RPMI8226 (cell line): ENCODE data around the gene ZP1.

Source experiments
- DNase-seq: peaks from one replicate; pipeline ENCODE4 v3.0.0-alpha.2; 2015

ZP1 gene

DNA sequence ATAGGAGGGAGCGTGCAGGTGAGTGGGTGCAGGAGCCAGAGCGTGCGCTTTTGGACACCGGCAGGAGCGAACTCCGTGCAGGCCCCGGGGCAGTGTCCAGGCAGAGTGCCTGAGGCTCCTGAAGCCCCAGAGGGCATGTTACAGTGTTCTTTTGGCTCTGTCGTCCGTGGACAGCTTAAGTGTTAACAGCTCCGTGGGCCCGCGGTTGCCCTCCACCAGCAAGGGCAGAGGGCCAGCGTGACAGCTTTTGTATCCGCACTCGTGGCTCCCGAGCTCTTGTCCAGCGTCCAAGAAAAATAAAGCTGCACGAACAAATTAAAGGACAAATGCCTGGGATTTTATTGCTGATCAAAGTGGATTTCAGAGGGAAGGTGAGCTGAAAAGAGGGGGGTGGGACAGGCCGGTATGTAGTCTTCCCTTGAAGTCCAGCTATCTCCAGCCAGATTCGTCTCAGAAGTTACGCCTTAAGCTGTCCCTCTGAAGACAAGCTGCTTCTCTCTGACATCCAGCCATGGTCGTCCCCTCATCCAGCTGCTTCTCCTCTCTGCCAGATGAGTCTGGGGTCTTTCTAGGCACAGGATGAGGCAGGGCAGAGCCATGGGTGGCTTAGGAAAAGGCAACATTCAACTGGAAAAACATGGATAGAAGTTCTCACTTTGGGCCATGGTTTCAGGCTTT is 45.6 kb downstream of the ZP1 start:
- no peak for DNase-seq

- DNase-seq = peak; percentile 89
Measured at GRCh38 chr11:60913793-60914632, 46.7 kb downstream of the ZP1 start, which contains the start of gene TMEM109. TSS of gene TMEM109 (plus strand) at chr11:60914158. CDS start at chr11:60919694, 5,536 bp downstream.

GRCh38 chr11:60914633-60915247 is 47.4 kb downstream of the ZP1 start:
- peak; percentile 53 for DNase-seq

GRCh38 chr11:60915248-60915914 is 48.0 kb downstream of the ZP1 start:
- peak; percentile 85 for DNase-seq

GRCh38 chr11:60916669-60917206 is 49.4 kb downstream of the ZP1 start:
- no peak for DNase-seq

DNA sequence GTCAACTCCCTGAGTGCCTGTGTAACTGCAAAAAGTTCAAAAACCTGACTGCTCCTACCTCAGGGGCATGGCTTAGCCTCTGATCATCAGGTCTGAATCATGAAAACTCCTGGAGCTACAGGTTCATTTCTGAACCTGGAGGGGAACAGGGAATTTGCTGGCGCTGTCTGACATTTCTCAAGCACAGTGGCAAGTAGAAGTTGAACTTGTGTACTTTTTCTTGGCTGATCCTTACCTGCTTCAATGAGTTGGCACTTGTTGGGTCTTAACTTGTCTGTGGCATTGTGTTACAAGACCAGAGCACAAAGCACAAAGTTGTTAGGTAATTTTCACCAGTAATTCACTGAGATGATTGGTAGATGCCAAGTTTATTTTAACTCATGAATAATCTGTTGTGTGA is 49.9 kb downstream of the ZP1 start:
- no peak for DNase-seq

DNA sequence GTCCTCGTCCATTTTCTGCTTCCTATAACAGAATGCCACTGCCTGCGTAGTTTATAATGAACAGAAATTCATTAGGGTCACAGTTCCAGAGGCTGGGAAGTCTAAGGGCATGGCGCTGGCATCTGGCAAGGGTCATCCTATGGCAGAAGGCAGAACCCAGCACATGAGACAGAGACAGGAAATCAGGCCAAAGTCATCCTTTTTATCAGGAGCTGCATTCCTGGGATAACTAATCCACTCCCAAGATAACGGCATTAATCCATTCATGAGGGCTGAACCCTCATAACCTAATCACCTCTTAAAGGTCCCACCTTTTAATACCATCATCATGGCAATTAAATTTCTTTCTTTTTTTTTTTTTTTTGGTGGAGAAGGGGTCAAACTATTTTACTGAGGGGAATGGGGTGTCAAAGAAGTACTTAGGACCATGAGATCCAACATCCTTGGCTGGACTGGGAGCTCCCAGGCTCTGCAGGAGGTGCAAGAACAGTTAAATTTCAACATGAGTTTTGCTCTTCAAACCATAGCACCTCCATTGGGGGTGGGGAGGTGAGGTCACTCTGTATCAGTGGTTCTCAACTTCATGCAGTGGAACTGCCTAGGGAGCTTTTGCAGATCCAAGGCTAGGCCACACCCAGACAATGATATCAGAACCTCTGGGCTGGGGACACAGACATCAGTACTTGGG is 51.1 kb downstream of the ZP1 start:
- DNase-seq = no peak

- no peak for DNase-seq
Measured at GRCh38 chr11:60918939-60919265, 51.6 kb downstream of the ZP1 start.

- no peak for DNase-seq
Measured at GRCh38 chr11:60919320-60919719, 52.0 kb downstream of the ZP1 start.

DNA sequence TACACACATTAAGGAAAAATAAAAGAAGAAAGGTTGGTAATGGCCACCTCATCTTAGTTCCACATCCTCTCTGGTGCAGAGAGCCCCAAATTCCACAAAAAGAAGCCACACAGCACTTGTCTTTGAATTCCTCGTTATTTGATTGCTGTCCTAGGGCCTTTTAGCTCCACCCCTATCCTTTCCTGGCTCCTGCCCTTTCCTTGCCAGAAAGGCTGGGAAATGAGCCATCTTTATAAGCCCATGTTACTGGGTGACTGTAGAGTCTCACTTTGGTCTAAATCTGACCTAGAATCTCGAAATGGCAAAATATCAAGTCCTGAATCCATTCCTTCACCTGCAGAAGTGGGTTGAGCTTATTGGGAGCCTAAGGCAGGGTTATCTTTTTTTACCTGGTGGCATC is 52.6 kb downstream of the ZP1 start:
- DNase-seq = no peak

GRCh38 chr11:60921259-60921658 is 53.9 kb downstream of the ZP1 start:
- no peak for DNase-seq

DNA sequence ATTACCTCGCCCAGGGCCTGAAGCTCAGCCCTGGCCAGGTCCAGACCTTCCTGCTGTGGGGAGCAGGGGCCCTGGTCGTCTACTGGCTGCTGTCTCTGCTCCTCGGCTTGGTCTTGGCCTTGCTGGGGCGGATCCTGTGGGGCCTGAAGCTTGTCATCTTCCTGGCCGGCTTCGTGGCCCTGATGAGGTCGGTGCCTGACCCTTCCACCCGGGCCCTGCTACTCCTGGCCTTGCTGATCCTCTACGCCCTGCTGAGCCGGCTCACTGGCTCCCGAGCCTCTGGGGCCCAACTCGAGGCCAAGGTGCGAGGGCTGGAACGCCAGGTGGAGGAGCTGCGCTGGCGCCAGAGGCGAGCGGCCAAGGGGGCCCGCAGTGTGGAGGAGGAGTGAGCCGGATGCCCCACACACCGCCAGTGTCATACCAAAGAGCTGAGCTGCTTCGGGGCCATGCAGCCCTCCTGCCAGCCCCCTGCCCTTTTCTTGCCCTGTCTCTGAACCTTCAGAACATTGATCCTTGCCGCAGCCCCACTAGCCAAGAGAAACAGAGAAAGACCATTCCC is 54.5 kb downstream of the ZP1 start:
- no peak for DNase-seq

- DNase-seq = no peak
Measured at GRCh38 chr11:60922906-60923305, 55.6 kb downstream of the ZP1 start.

- no peak for DNase-seq
Measured at GRCh38 chr11:60923326-60923725, 56.0 kb downstream of the ZP1 start.

- DNase-seq = no peak
Measured at GRCh38 chr11:60923800-60924109, 56.4 kb downstream of the ZP1 start.

DNA sequence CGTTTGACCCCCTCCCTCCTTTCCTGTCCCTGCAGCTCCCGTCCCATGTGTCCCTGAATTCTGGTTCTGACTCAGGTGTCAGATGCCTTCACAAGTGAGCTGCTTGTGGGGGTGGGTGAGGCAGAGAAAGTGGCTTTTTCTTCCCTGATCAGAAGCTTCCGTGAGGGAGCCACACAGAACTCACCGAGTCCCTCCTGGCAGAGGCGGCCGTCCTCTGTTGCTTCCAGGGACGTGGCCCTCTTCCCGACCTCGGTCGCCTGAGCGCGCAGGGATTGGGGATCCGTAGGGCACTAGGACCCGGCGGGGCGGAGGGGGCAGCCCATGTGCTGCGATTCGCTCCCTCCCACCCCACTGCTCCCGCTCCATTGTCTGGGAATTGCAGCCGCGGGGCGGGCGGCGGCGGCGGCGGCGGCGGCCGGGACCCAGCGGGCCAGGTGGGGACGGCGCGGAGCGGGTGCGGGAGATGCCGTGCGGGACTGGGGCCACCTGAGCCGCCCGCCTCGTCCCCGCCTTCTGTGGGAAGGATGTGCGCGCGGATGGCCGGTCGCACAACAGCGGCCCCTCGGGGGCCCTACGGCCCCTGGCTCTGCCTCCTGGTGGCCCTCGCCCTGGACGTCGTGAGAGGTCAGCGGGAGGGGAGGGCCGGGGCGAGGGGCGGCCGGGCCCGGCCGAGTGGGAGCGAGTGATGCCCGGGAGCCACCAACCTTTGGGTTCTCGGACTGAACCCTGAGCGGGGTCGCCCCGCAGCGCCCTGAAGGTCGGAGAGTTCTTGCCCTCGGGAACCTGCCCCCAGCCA is 57.0 kb downstream of the ZP1 start, which contains the start of gene TMEM132A:
TSS of gene TMEM132A (plus strand) at position 351 of the 796 bp plus-strand sequence. CDS start at position 525, 174 bp downstream.
- DNase-seq = peak; percentile 35
